ENCODE results near the gene SLC26A11.
A peak's percentile ranks its signal among the peaks of the same experiment; 100 is the strongest.
"Not testable (repeated sequence)": the region's sequence is repeated elsewhere in the genome, so short reads cannot be mapped to it uniquely, and the experiment has no call there.

SLC26A11 gene

GRCh38 chr17:80287806-80288567 is 67.8 kb downstream of the SLC26A11 start:
- DNase-seq: no peak

- DNase-seq: peak; percentile 75
Measured at GRCh38 chr17:80289616-80290015, 69.4 kb downstream of the SLC26A11 start.

- DNase-seq: no peak
Measured at GRCh38 chr17:80290156-80290555, 69.9 kb downstream of the SLC26A11 start.

GRCh38 chr17:80291260-80291659 is 71.0 kb downstream of the SLC26A11 start:
- no peak for DNase-seq

- DNase-seq: no peak
Measured at GRCh38 chr17:80291691-80292487, 71.7 kb downstream of the SLC26A11 start.

GRCh38 chr17:80292521-80292971 is 72.3 kb downstream of the SLC26A11 start:
- no peak for DNase-seq

GRCh38 chr17:80294210-80294609 is 74.0 kb downstream of the SLC26A11 start:
- DNase-seq: no peak

GRCh38 chr17:80294653-80295052 is 74.4 kb downstream of the SLC26A11 start:
- DNase-seq: no peak

- no peak for DNase-seq
Measured at GRCh38 chr17:80295146-80295545, 74.9 kb downstream of the SLC26A11 start.

GRCh38 chr17:80295559-80295958 is 75.3 kb downstream of the SLC26A11 start:
- DNase-seq: no peak

- no peak for DNase-seq
Measured at GRCh38 chr17:80296221-80296620, 76.0 kb downstream of the SLC26A11 start.

GRCh38 chr17:80297996-80298560 is 77.9 kb downstream of the SLC26A11 start:
- no peak for DNase-seq

GRCh38 chr17:80299350-80300100 is 79.3 kb downstream of the SLC26A11 start:
- DNase-seq: not testable (repeated sequence)

- DNase-seq: not testable (repeated sequence)
Measured at GRCh38 chr17:80300756-80301155, 80.5 kb downstream of the SLC26A11 start.

Data from NCI-H2171 (cell line).